Measurements from ENCODE around the gene EPC1. TPM values are rescaled to one million over a fixed set of nuclear protein-coding genes. Genes with fewer than 3 reads are reported as not detected.

EPC1 gene
- total RNA-seq, 2 donors from 2014 or later = 28.3 to 40.2 TPM

Other genes with a start within 250 kb of the EPC1 start
- gene CCDC7, start 99.0 kb upstream of the EPC1 start, total RNA-seq = 10 to 100 TPM in 1 of 2 donors, 1 to 10 TPM in 1; 7.1 to 16.7 TPM